HuH-7 (cell line): ENCODE measurements around the gene AMIGO3.

ENCODE experiments used
- DNase-seq: peaks from one replicate; pipeline ENCODE4 v3.0.0; 2011; ENCODE audit warnings: low spot score

The AMIGO3 gene

GRCh38 chr3:49667701-49668413 lies 51.6 kb downstream of the AMIGO3 start:
- DNase-seq, result no peak
